Measurements from ENCODE around the gene SPINT1. TPM values are rescaled to one million over a fixed set of nuclear protein-coding genes. Genes with fewer than 3 reads are reported as not detected.

The SPINT1 gene
- total RNA-seq, 4 donors from 2014 or later, result 285 to 729 (median 580) TPM

- peaks cover 0 to 22% (median 7%) of the 10 kb centered on the region in 4 donors for H3K4me1 ChIP-seq
- WGBS, 2 donors (ENCODE audit: low coverage in 1 of 2), result 94% methylated on average over 36 of the region's 36 CpGs; no CpG with 5 or more reads in 1 of the 2 donors
- peaks cover 0 to 23% (median 6%) of the 10 kb centered on the region in 4 donors for H3K36me3 ChIP-seq
Measured at GRCh38 chr15:40900256-40901052, 56.6 kb downstream of the SPINT1 start.

GRCh38 chr15:40901053-40901443, 57.2 kb downstream of the SPINT1 start:
- in situ Hi-C loops (cut with MboI; ENCODE audit: low pct_ligation_motif_present in 1 of 4, low pct_unique_long_range_greater_than_20kb in 1 of 4, low sequenced_read_pairs in 3 of 4) (loop anchor here (10.0 to 25.0 kb wide), 3 partner anchors 111 to 284 kb away; no protein-coding TSS in a partner anchor), intact Hi-C loops (cut with DNase I; ENCODE audit: low total_unique reads) (loop anchor here (5.0 kb wide), 2 partner anchors 121 to 281 kb away; no protein-coding TSS in a partner anchor)
- Histone ChIP-seq H3K4me1 (peaks cover 4 to 22% (median 8%) of the 10 kb centered on the region in 4 donors), H3K27ac (no peak overlapping the region), H3K27me3 (no peaks in the 10 kb centered on the region), H3K4me3 (no peak overlapping the region), H3K9me3 (no peaks in the 10 kb centered on the region), H3K36me3 (peaks cover 0 to 23% (median 6%) of the 10 kb centered on the region in 4 donors)
- no peak for TF ChIP-seq POLR2A (IDR thresholded peaks at IDR 0.05)
- TF ChIP-seq CTCF (IDR thresholded peaks at IDR 0.05), result no peak
- no peak for TF ChIP-seq POLR2AphosphoS5 (IDR thresholded peaks at IDR 0.05)
- TF ChIP-seq EP300 (IDR thresholded peaks at IDR 0.05; ENCODE audit: low read depth), result no peak
- 74% methylated on average over 5 of the region's 5 CpGs; no CpG with 5 or more reads in 1 of the 2 donors for WGBS, 2 donors (ENCODE audit: low coverage in 1 of 2)
- no peak for DNase-seq

More at GRCh38 chr15:40900256-40901052, 56.6 kb downstream of the SPINT1 start:
- in situ Hi-C loops (cut with MboI; ENCODE audit: low pct_ligation_motif_present in 1 of 4, low pct_unique_long_range_greater_than_20kb in 1 of 4, low sequenced_read_pairs in 3 of 4), result loop anchor here (10.0 to 25.0 kb wide), 3 partner anchors 112 to 284 kb away; no protein-coding TSS in a partner anchor
- Histone ChIP-seq H3K4me3 (no peak overlapping the region), H3K27me3 (no peaks in the 10 kb centered on the region), H3K27ac (no peak overlapping the region), H3K9me3 (no peaks in the 10 kb centered on the region)
- no peak for DNase-seq
- intact Hi-C loops (cut with DNase I; ENCODE audit: low total_unique reads), result loop anchor here (5.0 kb wide), 2 partner anchors 122 to 282 kb away; no protein-coding TSS in a partner anchor
- TF ChIP-seq CTCF (IDR thresholded peaks at IDR 0.05), result no peak
- TF ChIP-seq POLR2A (IDR thresholded peaks at IDR 0.05), result no peak

GRCh38 chr15:40902605-40903561, 59.0 kb downstream of the SPINT1 start:
- Histone ChIP-seq H3K4me1 (peaks cover 19 to 40% (median 27%) of the 10 kb centered on the region in 4 donors), H3K27ac (no peak overlapping the region), H3K27me3 (no peaks in the 10 kb centered on the region), H3K36me3 (peaks cover 0 to 23% (median 6%) of the 10 kb centered on the region in 4 donors), H3K9me3 (no peaks in the 10 kb centered on the region), H3K4me3 (no peak overlapping the region)
- WGBS, 2 donors (ENCODE audit: low coverage in 1 of 2), result 80% methylated on average over 33 of the region's 33 CpGs; no CpG with 5 or more reads in 1 of the 2 donors
- no peak for DNase-seq
- intact Hi-C loops (cut with DNase I; ENCODE audit: low total_unique reads) (loop anchor here (5.0 kb wide), 2 partner anchors 119 to 279 kb away; no protein-coding TSS in a partner anchor), in situ Hi-C loops (cut with MboI; ENCODE audit: low pct_ligation_motif_present in 1 of 4, low pct_unique_long_range_greater_than_20kb in 1 of 4, low sequenced_read_pairs in 3 of 4) (loop anchor here (10.0 to 25.0 kb wide), 3 partner anchors 109 to 282 kb away; no protein-coding TSS in a partner anchor)
- no peak for TF ChIP-seq POLR2AphosphoS5 (IDR thresholded peaks at IDR 0.05)
- no peak for TF ChIP-seq POLR2A (IDR thresholded peaks at IDR 0.05)
- no peak for TF ChIP-seq EP300 (IDR thresholded peaks at IDR 0.05; ENCODE audit: low read depth)

GRCh38 chr15:40904552-40905201, 60.8 kb downstream of the SPINT1 start:
- WGBS, 2 donors (ENCODE audit: low coverage in 1 of 2), result 61 to 80% methylated on average over 1 to 7 of the region's 7 CpGs
- peaks cover 24 to 54% (median 33%) of the 10 kb centered on the region in 4 donors for H3K4me1 ChIP-seq
- intact Hi-C loops (cut with DNase I; ENCODE audit: low total_unique reads), result loop anchor here (5.0 kb wide), 2 partner anchors 118 to 278 kb away; no protein-coding TSS in a partner anchor
- no peak overlapping the region for H3K4me3 ChIP-seq
- peaks cover 0 to 11% (median 5%) of the 10 kb centered on the region in 4 donors for H3K36me3 ChIP-seq
- no peak for TF ChIP-seq CTCF (IDR thresholded peaks at IDR 0.05)
- no peak for TF ChIP-seq POLR2AphosphoS5 (IDR thresholded peaks at IDR 0.05)
- no peak for TF ChIP-seq POLR2A (IDR thresholded peaks at IDR 0.05)
- no peak for TF ChIP-seq EP300 (IDR thresholded peaks at IDR 0.05; ENCODE audit: low read depth)
- in situ Hi-C loops (cut with MboI; ENCODE audit: low pct_ligation_motif_present in 1 of 4, low pct_unique_long_range_greater_than_20kb in 1 of 4, low sequenced_read_pairs in 3 of 4), result loop anchor here (10.0 to 25.0 kb wide), 3 partner anchors 108 to 280 kb away; no protein-coding TSS in a partner anchor
- peak overlapping the region; percentile 33 to 96 (median 49) for H3K27ac ChIP-seq
- no peak for DNase-seq
- no peaks in the 10 kb centered on the region for H3K27me3 ChIP-seq
- H3K9me3 ChIP-seq, result no peaks in the 10 kb centered on the region

Measured in transverse colon (tissue), 4 donors.